ENCODE measurements around the gene ADGRG3. TPM values are rescaled to one million over a fixed set of nuclear protein-coding genes. Genes with fewer than 3 reads are reported as not detected.

Gene ADGRG3
- total RNA-seq, 1 donor from 2014 or later, result not detected

GRCh38 chr16:57698812-57699405 is 30.8 kb downstream of the ADGRG3 start:
- H3K4me3 ChIP-seq, result no peak overlapping the region
- no peaks in the 10 kb centered on the region for H3K9me3 ChIP-seq
- H3K27me3 ChIP-seq, result no peaks in the 10 kb centered on the region
- H3K36me3 ChIP-seq, result no peaks in the 10 kb centered on the region
- intact Hi-C loops (cut with DNase I), result no loop called here
- peak in 1 of 2 donors; percentile 47 for DNase-seq (ENCODE audit: low spot score in 2 of 2)
- no peaks in the 10 kb centered on the region for H3K4me1 ChIP-seq
- TF ChIP-seq, protein P1, sequence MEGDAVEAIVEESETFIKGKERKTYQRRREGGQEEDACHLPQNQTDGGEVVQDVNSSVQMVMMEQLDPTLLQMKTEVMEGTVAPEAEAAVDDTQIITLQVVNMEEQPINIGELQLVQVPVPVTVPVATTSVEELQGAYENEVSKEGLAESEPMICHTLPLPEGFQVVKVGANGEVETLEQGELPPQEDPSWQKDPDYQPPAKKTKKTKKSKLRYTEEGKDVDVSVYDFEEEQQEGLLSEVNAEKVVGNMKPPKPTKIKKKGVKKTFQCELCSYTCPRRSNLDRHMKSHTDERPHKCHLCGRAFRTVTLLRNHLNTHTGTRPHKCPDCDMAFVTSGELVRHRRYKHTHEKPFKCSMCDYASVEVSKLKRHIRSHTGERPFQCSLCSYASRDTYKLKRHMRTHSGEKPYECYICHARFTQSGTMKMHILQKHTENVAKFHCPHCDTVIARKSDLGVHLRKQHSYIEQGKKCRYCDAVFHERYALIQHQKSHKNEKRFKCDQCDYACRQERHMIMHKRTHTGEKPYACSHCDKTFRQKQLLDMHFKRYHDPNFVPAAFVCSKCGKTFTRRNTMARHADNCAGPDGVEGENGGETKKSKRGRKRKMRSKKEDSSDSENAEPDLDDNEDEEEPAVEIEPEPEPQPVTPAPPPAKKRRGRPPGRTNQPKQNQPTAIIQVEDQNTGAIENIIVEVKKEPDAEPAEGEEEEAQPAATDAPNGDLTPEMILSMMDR (IDR thresholded peaks at IDR 0.05), result no peak
- no peak overlapping the region for H3K27ac ChIP-seq

DNA sequence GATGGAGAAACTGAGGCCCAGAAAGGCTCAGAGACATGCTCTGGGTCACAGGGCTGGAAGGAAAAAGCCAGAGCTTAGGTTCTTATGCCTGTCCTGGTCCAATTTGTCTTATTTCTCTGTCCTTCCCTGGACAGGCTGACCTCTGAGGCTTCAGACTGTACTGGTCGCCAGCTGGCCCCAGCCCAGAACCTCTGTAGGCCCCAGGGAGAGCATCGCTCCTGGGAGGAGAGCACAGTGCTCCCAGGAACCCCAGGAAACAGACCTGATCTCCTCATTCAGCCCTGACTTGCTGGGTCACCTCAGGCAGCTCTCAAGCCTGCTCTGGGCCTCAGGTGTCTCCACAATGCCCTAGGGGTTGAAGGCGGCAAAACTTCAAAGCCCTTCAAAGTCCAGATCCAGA is 31.4 kb downstream of the ADGRG3 start:
- no peaks in the 10 kb centered on the region for H3K27me3 ChIP-seq
- no peaks in the 10 kb centered on the region for H3K9me3 ChIP-seq
- peak in 1 of 2 donors; percentile 22 for DNase-seq (ENCODE audit: low spot score in 2 of 2)
- no peak overlapping the region for H3K4me3 ChIP-seq
- H3K4me1 ChIP-seq, result no peaks in the 10 kb centered on the region
- no peaks in the 10 kb centered on the region for H3K36me3 ChIP-seq
- H3K27ac ChIP-seq, result no peak overlapping the region
- TF ChIP-seq, protein P1 (IDR thresholded peaks at IDR 0.05), result no peak
- intact Hi-C loops (cut with DNase I), result no loop called here

- H3K4me3 ChIP-seq, result no peak overlapping the region
- DNase-seq (ENCODE audit: low spot score in 2 of 2), result peak in 1 of 2 donors; percentile 43
- intact Hi-C loops (cut with DNase I), result no loop called here
- H3K27me3 ChIP-seq, result no peaks in the 10 kb centered on the region
- no peaks in the 10 kb centered on the region for H3K9me3 ChIP-seq
- H3K36me3 ChIP-seq, result no peaks in the 10 kb centered on the region
- TF ChIP-seq, protein P1 (IDR thresholded peaks at IDR 0.05), result no peak
- H3K4me1 ChIP-seq, result no peaks in the 10 kb centered on the region
- no peak overlapping the region for H3K27ac ChIP-seq
Measured at GRCh38 chr16:57699899-57700298, 31.8 kb downstream of the ADGRG3 start.

DNA sequence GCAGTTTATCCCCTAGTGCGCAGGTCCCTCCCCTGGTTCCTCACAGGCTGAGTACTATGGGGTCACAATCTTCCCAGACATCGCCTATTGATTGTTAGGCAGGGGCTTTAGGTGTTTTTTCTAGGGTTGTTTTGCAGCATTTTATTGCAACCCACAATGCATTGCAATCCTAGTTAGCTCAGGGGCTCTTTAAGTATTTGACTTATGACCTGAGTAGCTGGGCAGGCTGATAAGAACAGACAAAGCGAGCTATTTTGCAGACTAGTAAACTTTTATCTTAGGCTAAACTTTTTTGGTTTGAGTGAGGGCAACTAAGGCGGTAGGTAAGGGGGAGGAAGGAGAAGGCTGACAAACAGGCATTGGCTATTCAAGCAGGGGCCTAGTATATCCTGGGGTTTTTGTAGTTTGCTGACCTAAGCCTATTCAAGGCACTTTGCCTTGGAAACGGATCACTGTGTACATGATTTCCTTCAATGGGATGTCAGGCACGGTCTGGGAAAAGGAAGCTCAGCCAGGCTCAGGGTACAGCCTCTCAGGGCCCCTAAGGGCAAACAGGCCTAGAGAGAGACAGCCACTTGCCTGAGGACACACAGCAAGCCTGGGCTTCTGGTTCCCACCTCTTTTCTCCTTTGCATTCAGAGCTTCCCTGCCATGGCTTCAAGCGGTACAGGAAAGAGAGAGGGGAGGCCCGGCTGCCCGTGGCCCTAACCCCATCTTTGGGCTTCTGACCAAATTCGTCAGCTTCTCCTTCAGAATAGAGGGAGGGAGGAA is 32.9 kb downstream of the ADGRG3 start:
- H3K36me3 ChIP-seq, result no peaks in the 10 kb centered on the region
- H3K9me3 ChIP-seq, result no peaks in the 10 kb centered on the region
- H3K27me3 ChIP-seq, result no peaks in the 10 kb centered on the region
- no peak overlapping the region for H3K4me3 ChIP-seq
- no peaks in the 10 kb centered on the region for H3K4me1 ChIP-seq
- DNase-seq (ENCODE audit: low spot score in 2 of 2), result peak in 1 of 2 donors; percentile 33
- no peak overlapping the region for H3K27ac ChIP-seq
- TF ChIP-seq, protein P1 (IDR thresholded peaks at IDR 0.05), result no peak
- intact Hi-C loops (cut with DNase I), result no loop called here

- TF ChIP-seq, protein P1 (IDR thresholded peaks at IDR 0.05), result no peak
- Histone ChIP-seq H3K36me3 (no peaks in the 10 kb centered on the region), H3K4me3 (no peak overlapping the region), H3K27ac (no peak overlapping the region), H3K27me3 (no peaks in the 10 kb centered on the region), H3K9me3 (no peaks in the 10 kb centered on the region), H3K4me1 (no peaks in the 10 kb centered on the region)
- intact Hi-C loops (cut with DNase I), result no loop called here
- peak in 1 of 2 donors; percentile 38 for DNase-seq (ENCODE audit: low spot score in 2 of 2)
Measured at GRCh38 chr16:57701759-57702371, 33.8 kb downstream of the ADGRG3 start.

Data from ascending aorta (tissue), 2 donors.